DND-41 (cell line): ENCODE results near the gene RHEBL1.

Source experiments
- ATAC-seq: fragments of 200-7000 bp; cut with Tn5 transposase; 3 replicates; pipeline ENCODE4 v1.9.1; 2021; ENCODE audit warnings: low read depth; ENCODE audit not compliant: insufficient read depth
- DNase-seq: peaks from one replicate; pipeline ENCODE4 v3.0.0-alpha.2; 2020
- H2AFZ ChIP-seq: 2 replicates; pipeline ENCODE4 v1.6.0; 2012; ENCODE audit warnings: low read depth, low read length
- H3K27ac ChIP-seq: 2 replicates; pipeline ENCODE4 v1.5.1; 2012; ENCODE audit warnings: low read length, inconsistent platforms
- H3K27me3 ChIP-seq: fragments of 200-600 bp; sonication (generic); 2 replicates; pipeline ENCODE4 v1.6.0; 2012; ENCODE audit warnings: low read length, mild to moderate bottlenecking, inconsistent platforms; ENCODE audit not compliant: insufficient read depth, poor library complexity
- H3K36me3 ChIP-seq: 2 replicates; pipeline ENCODE4 v1.5.1; 2012; ENCODE audit warnings: low read length, inconsistent platforms; ENCODE audit not compliant: insufficient read depth
- H3K4me1 ChIP-seq: 2 replicates; pipeline ENCODE4 v1.5.1; 2012; ENCODE audit warnings: mild to moderate bottlenecking, low read length; ENCODE audit not compliant: insufficient read depth
- H3K4me2 ChIP-seq: 2 replicates; pipeline ENCODE4 v1.6.0; 2012; ENCODE audit warnings: mild to moderate bottlenecking, moderate library complexity, low read length, inconsistent platforms; ENCODE audit not compliant: insufficient read depth
- H3K4me3 ChIP-seq, 2 experiments: fragments of 200-600 bp in 1 of 2; shearing (Covaris generic) in 1 of 2; 2 replicates each; pipeline ENCODE4 v1.5.1; 2012 to 2016; ENCODE audit warnings: inconsistent platforms in 2 of 2, low read length in 2 of 2, mild to moderate bottlenecking in 2 of 2, low read depth in 1 of 2, moderate library complexity in 1 of 2
- H3K79me2 ChIP-seq: 2 replicates; pipeline ENCODE4 v1.6.0; 2012; ENCODE audit warnings: low read length, inconsistent platforms; ENCODE audit not compliant: insufficient read depth
- H3K9ac ChIP-seq: 2 replicates; pipeline ENCODE4 v1.6.0; 2012; ENCODE audit warnings: low read depth, mild to moderate bottlenecking, inconsistent platforms, low read length, moderate library complexity
- H3K9me3 ChIP-seq: 2 replicates; pipeline ENCODE4 v1.5.1; 2012; ENCODE audit warnings: low read length, moderate library complexity, mild to moderate bottlenecking, inconsistent platforms; ENCODE audit not compliant: insufficient read depth, severe bottlenecking
- H4K20me1 ChIP-seq: 2 replicates; pipeline ENCODE4 v1.6.0; 2012; ENCODE audit warnings: low read length; ENCODE audit not compliant: insufficient read depth
- CTCF ChIP-seq: IDR thresholded peaks from 2 replicates; pipeline ENCODE4 v1.5.1; 2012; ENCODE audit warnings: borderline replicate concordance, low read length, moderate library complexity, mild to moderate bottlenecking; ENCODE audit not compliant: poor library complexity, severe bottlenecking; ENCODE audit errors: extremely low read depth
- EZH2 ChIP-seq: IDR thresholded peaks from 3 replicates; pipeline ENCODE4 v1.6.1; 2012; ENCODE audit warnings: borderline replicate concordance, low read depth, mild to moderate bottlenecking, moderate library complexity, low read length, inconsistent platforms; ENCODE audit not compliant: severe bottlenecking

The RHEBL1 gene

GRCh38 chr12:49093792-49094159 lies 24.0 kb upstream of the RHEBL1 start:
- no peak for ATAC-seq
- no peak overlapping the region for H3K9ac ChIP-seq
- peaks cover 17% of the 10 kb centered on the region for H3K36me3 ChIP-seq
- peaks cover 41% of the 10 kb centered on the region for H3K27me3 ChIP-seq
- TF ChIP-seq CTCF = no peak
- no peak for TF ChIP-seq EZH2
- H3K4me2 ChIP-seq = no peak overlapping the region
- no peaks in the 10 kb centered on the region for H3K9me3 ChIP-seq
- no peak for DNase-seq
- no peak overlapping the region for H3K4me3 ChIP-seq
- no peak overlapping the region for H2AFZ ChIP-seq
- H3K27ac ChIP-seq = no peak overlapping the region
- peaks cover 26% of the 10 kb centered on the region for H3K4me1 ChIP-seq
- H3K79me2 ChIP-seq = no peaks in the 10 kb centered on the region
- no peaks in the 10 kb centered on the region; the same call in 1 of the 2 replicates for H4K20me1 ChIP-seq

GRCh38 chr12:49092816-49093406 lies 23.1 kb upstream of the RHEBL1 start:
- Histone ChIP-seq H3K9ac (no peak overlapping the region), H3K9me3 (no peaks in the 10 kb centered on the region), H3K4me2 (no peak overlapping the region), H3K79me2 (no peaks in the 10 kb centered on the region), H4K20me1 (no peaks in the 10 kb centered on the region; the same call in 1 of the 2 replicates), H3K27me3 (peaks cover 46% of the 10 kb centered on the region), H3K36me3 (peaks cover 13% of the 10 kb centered on the region), H3K4me3 (no peak overlapping the region), H3K27ac (no peak overlapping the region), H3K4me1 (peaks cover 35% of the 10 kb centered on the region), H2AFZ (no peak overlapping the region)
- ATAC-seq (no peak), DNase-seq (no peak)
- TF ChIP-seq EZH2 (no peak), CTCF (no peak)

GRCh38 chr12:49092086-49092815 lies 22.5 kb upstream of the RHEBL1 start:
- no peaks in the 10 kb centered on the region for H3K9me3 ChIP-seq
- H4K20me1 ChIP-seq = no peaks in the 10 kb centered on the region; the same call in 1 of the 2 replicates
- no peak overlapping the region for H3K27ac ChIP-seq
- no peak overlapping the region for H3K4me3 ChIP-seq
- H3K79me2 ChIP-seq = no peaks in the 10 kb centered on the region
- no peak for TF ChIP-seq EZH2
- peak; percentile 64 for TF ChIP-seq CTCF
- peak; percentile 42; the same call in 2 of the 3 replicates for ATAC-seq
- H3K27me3 ChIP-seq = peaks cover 46% of the 10 kb centered on the region
- no peak overlapping the region for H2AFZ ChIP-seq
- peak; percentile 66 for DNase-seq
- peak overlapping the region; percentile 35; the same call in 1 of the 2 replicates for H3K4me2 ChIP-seq
- H3K36me3 ChIP-seq = peaks cover 7% of the 10 kb centered on the region
- no peak overlapping the region for H3K9ac ChIP-seq
- peaks cover 39% of the 10 kb centered on the region for H3K4me1 ChIP-seq
